Mucosa of stomach (tissue), 1 donor: ENCODE results near the gene TSC2.
"Not testable (repeated sequence)": the region's sequence is repeated elsewhere in the genome, so short reads cannot be mapped to it uniquely, and the experiment has no call there.

ENCODE experiments used
- H3K27me3 ChIP-seq: one replicate; pipeline ENCODE4 v1.7.0; 2013; ENCODE audit warnings: mild to moderate bottlenecking, low read length; ENCODE audit not compliant: control insufficient read depth, insufficient read depth
- H3K36me3 ChIP-seq: one replicate; pipeline ENCODE4 v1.7.0; 2013; ENCODE audit warnings: low read length; ENCODE audit not compliant: control insufficient read depth, insufficient read depth
- H3K4me1 ChIP-seq: one replicate; pipeline ENCODE4 v1.7.0; 2013; ENCODE audit warnings: mild to moderate bottlenecking, low read length; ENCODE audit not compliant: control insufficient read depth, insufficient read depth
- H3K4me3 ChIP-seq: one replicate; pipeline ENCODE4 v1.7.0; 2013; ENCODE audit warnings: low read length
- H3K9ac ChIP-seq: one replicate; pipeline ENCODE4 v1.7.0; 2013; ENCODE audit warnings: mild to moderate bottlenecking, low read length, moderate library complexity
- H3K9me3 ChIP-seq: one replicate; pipeline ENCODE4 v1.7.0; 2013; ENCODE audit warnings: mild to moderate bottlenecking, low read length, moderate library complexity; ENCODE audit not compliant: control insufficient read depth
- donor health status: Pancreatic carcinoma.

TSC2 gene

DNA sequence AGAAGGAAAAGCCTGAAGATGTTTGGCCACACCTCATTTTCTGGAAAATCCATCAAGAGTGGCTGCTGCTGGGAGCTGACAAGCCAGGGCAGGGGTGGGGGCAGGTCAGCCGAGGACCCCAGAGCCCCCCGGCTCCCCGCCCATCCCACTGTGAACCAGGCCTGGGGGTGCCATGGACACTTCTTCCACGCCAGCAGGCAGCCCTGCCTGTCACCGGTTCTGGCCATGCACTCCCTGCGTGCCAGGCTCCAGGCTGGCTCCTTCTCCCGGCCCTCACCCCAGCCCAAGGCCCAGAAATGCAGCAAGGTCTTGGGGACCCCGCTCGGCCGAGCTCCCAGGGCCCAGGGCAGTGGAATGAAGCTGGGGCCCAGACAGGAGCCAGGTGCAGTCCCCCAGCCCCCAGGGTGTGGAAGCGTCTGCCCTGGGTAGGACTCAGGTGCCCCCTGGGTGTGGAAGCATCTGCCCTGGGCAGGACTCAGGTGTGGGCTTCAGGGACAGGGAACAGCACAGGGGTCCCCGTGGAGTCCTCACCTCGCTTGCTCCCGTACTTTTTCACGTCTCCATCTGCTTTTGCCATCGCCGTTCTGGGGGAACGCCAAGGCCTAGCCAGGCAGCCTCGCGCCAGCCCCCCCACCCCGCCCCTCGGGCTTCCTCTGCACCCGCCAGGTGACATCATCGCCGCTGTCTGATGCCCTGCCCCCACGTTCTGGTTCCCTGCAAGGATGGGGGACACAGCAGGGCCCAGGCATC is 75.3 kb downstream of the TSC2 start:
- H3K9me3 ChIP-seq, H3K4me3 ChIP-seq, H3K36me3 ChIP-seq, H3K27me3 ChIP-seq, H3K9ac ChIP-seq: not testable (repeated sequence)
- H3K4me1 ChIP-seq = peaks cover 23% of the 10 kb centered on the region

DNA sequence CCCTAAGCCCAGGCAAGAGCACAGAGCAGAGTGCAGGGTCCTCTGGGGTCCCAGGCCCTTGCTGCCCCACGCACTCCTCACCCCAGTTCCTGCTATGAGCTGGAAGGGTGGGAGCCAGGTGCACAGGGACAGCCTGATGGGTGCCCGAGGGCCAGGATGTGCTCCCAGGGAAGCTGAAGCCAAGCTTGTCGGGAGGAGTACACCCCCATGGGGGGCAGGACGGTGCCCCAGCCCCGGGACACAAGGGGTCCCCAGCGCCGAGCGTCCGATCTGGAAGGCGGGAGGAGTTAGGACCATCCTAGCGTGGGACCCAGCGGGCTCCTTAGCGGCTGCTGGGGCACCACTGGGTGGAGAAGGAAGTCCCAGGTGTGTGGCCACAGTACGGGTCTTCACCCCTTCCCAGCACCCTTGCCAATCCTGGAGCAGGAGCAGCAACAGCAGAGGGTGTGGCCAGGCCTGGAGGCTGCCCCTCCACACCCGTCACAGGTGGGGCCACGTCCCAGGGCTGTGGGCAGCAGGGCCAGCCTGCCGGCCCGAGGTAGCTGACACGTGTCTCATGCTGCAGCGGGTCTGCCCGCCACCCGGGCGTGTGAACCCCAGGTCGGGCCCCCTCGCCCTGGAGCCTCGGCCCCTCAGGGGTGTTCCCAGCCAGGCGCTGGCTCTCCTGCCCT is 76.1 kb downstream of the TSC2 start:
- peaks cover 23% of the 10 kb centered on the region for H3K4me1 ChIP-seq
- H3K27me3 ChIP-seq, H3K9me3 ChIP-seq, H3K9ac ChIP-seq, H3K36me3 ChIP-seq, H3K4me3 ChIP-seq: not testable (repeated sequence)

GRCh38 chr16:2124377-2124693 is 76.5 kb downstream of the TSC2 start:
- H3K9ac ChIP-seq, H3K27me3 ChIP-seq, H3K36me3 ChIP-seq, H3K4me3 ChIP-seq, H3K9me3 ChIP-seq: not testable (repeated sequence)
- peaks cover 23% of the 10 kb centered on the region for H3K4me1 ChIP-seq

DNA sequence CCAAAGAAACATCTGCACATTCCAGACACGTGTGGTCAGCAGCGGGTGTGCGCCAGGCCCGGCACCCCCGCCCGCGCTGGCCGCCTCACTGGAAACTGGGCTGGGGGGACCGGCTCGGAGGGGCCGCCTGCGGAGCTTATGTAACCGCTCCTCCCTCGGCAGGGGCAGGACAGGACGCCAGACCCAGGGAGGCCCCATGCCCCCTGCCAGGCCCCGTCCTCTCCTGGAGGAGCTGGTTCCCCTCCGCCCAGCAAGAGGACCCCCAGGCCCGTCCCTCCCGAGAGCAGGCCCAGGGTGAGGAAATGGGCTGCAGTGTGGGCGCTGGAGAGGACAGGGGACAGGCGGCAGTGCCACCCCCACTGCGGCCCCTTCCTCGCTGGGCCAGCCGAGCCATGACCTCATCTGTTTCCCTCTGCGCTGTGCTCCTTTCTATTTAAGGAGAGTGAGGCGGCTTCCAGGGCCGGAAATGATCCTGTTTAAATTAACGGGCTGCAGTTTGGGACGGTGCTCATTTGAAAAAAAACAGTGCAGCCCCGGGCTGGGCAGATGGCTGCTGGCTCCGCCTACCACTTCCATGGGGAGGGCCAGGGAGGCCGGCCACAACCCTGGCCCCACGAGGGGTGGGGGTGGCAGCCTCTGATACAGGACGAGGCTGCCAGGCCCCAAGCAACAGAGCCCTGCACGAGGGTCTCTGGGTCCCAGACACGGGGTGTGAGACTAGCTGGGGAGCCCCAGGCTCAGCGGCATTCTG is 77.1 kb downstream of the TSC2 start:
- not testable (repeated sequence) for H3K27me3 ChIP-seq, H3K36me3 ChIP-seq, H3K9me3 ChIP-seq, H3K9ac ChIP-seq, H3K4me3 ChIP-seq
- peaks cover 23% of the 10 kb centered on the region for H3K4me1 ChIP-seq

DNA sequence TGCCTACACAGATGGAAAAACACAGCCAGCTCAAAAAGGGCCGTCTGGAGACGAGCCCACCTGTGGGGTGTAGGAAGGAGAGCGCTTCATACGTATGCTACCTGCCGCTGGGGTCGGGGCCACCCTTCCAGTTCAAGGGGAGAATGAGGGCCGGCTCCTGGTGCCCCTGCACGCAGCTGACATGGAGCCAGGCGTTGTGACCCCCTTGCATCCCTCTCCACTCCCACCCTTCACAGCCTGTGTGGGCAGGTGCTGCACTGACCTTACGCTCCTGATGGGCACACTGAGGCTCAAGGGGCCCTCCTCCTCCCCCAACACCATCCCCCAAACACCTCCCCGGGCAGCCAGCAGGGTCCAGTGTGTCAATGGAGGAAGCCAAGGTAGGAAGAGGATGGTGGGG is 77.8 kb downstream of the TSC2 start:
- H3K4me3 ChIP-seq, H3K9ac ChIP-seq, H3K27me3 ChIP-seq, H3K9me3 ChIP-seq, H3K36me3 ChIP-seq: not testable (repeated sequence)
- H3K4me1 ChIP-seq = peaks cover 23% of the 10 kb centered on the region

DNA sequence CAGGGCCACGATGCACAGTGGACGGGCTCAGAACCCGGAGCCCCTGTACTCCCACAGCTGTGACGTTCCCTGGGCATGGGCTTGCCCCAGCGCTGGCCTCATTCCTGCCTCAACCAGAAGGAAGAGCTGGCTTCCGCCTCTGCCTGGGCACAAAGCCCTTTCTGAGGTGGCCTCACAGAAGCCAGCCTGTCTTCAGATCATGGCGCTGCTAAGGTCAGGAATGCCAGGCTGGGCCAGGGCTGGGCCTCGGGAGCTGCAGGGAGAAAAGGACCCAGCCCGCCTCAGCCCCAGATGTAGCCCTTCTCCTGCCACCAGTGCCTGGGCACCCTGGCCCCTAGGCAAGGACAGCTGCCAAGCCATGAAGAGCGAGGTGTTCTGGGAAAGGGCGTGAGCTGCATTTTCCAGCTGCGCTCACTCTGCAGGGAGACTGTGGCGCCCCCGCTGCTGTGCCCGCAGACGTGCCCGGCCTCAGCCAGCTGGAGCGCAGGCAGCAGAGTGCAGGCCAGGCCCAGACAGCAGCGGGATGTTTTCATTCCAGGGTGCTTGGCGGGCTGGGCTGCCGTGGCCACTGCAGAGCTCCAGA is 78.5 kb downstream of the TSC2 start:
- H3K36me3 ChIP-seq, H3K4me3 ChIP-seq, H3K9me3 ChIP-seq, H3K9ac ChIP-seq, H3K27me3 ChIP-seq: not testable (repeated sequence)
- peaks cover 23% of the 10 kb centered on the region for H3K4me1 ChIP-seq

DNA sequence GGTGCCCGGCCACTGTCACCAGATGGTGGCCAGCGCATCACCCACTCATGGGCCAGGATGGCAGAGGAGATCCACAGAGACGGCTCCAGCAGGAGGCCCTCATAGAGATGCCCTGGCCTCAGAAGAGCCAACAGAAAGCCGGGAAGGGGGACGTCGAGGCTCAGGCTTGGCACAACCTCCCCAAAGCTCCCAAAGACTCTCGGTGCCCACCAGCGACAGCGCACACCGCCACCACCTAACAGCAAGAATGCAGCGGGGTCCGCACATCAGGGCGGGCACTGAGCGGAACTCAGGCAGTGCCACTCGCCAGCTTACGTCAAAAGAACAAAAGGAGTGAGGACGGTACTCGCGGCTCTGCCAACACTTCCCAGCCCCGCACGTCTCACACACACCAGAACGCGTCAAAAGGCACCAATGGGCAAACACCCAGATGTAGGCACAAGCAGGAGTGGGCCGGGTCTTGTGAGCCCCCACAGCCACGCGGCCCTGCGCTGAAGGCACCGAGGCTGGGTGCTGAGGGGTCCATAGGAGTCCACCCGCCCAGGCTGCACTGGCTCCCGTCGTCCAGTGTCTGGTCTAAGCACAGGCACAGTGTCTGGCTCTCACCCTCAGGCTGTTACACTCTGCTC is 79.3 kb downstream of the TSC2 start:
- not testable (repeated sequence) for H3K9ac ChIP-seq, H3K4me3 ChIP-seq

DNA sequence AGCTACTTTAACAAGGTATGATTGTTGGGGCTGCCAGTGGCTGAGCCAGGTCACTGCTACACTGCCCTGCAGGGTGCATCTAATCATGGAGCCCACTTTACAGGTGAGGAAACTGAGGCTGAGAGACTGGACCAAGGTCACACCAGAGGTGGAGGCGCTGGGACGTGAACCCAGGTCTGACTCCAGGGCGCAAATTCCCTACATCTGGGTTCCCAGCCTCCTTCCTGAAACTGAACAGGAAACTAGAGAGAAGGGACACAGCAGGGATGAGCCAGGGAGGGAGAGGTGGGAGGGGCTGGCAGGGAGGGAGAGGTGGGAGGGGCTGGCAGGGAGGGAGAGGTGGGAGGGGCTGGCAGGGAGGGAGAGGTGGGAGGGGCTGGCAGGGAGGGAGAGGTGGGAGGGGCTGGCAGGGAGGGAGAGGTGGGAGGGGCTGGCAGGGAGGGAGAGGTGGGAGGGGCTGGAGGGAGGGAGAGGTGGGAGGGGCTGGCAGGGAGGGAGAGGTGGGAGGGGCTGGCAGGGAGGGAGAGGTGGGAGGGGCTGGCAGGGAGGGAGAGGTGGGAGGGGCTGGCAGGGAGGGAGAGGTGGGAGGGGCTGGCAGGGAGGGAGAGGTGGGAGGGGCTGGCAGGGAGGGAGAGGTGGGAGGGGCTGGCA is 80.0 kb downstream of the TSC2 start:
- not testable (repeated sequence) for H3K9ac ChIP-seq, H3K27me3 ChIP-seq, H3K4me3 ChIP-seq, H3K9me3 ChIP-seq, H3K36me3 ChIP-seq
- peaks cover 23% of the 10 kb centered on the region for H3K4me1 ChIP-seq

More for the DNA sequence above, 79.3 kb downstream of the TSC2 start:
- H3K27me3 ChIP-seq, H3K36me3 ChIP-seq, H3K9me3 ChIP-seq: not testable (repeated sequence)
- peaks cover 23% of the 10 kb centered on the region for H3K4me1 ChIP-seq

DNA sequence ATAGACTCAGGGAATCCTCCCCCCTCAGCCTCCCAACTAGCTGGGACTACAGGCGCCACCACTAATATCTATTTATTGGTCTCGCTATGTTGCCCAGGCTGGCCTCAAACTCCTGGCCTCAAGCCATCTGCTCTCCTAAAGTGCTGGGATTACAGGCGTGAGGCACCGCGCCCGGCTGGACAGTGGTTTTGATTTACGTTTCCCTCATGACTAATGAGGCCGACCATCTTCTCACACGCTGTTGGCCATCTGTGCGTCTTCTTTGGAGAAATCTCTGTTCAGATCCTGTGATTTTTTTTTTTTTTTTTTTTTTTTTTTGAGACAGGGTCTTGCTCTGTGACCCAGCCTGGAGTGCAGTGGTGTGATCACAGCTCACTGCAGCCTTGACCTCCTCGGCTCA is 81.5 kb downstream of the TSC2 start:
- not testable (repeated sequence) for H3K4me3 ChIP-seq, H3K27me3 ChIP-seq, H3K36me3 ChIP-seq, H3K9ac ChIP-seq, H3K9me3 ChIP-seq
- peaks cover 21% of the 10 kb centered on the region for H3K4me1 ChIP-seq

- not testable (repeated sequence) for H3K36me3 ChIP-seq, H3K27me3 ChIP-seq, H3K4me3 ChIP-seq, H3K9me3 ChIP-seq, H3K9ac ChIP-seq
- peaks cover 19% of the 10 kb centered on the region for H3K4me1 ChIP-seq
Observed at GRCh38 chr16:2129890-2130447, 82.2 kb downstream of the TSC2 start.

DNA sequence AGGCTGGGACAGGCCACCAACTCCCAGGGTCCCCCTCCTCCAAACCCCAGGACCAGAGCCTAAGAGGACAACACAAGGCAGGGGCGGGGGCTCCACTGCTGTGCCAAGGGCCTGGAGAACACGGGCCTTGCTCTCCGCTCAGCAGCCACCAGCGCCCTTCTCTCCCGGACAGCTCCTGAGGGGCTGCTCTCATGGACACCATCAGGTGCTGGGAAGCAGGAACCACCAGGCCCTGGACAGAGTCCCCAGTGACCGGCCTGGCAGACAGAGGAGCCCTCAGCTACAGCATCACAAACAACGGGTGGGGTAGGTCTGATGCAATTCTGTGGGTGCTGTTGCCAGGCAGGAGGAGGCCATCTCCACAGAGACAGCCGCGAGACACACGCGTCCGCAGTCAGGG is 86.0 kb downstream of the TSC2 start:
- not testable (repeated sequence) for H3K36me3 ChIP-seq, H3K4me1 ChIP-seq, H3K4me3 ChIP-seq, H3K27me3 ChIP-seq, H3K9ac ChIP-seq, H3K9me3 ChIP-seq
